Epithelial cell of proximal tubule (primary cell): ENCODE results near the gene CACNA1S. TPM values are rescaled to one million over a fixed set of nuclear protein-coding genes. Genes with fewer than 3 reads are reported as not detected.

Experiments used
- DNase-seq: peaks from one replicate; pipeline ENCODE4 v3.0.0-alpha.2; 2011; ENCODE audit warnings: low read depth
- H3K4me3 ChIP-seq: 2 replicates; pipeline ENCODE4 v1.5.1; 2011; ENCODE audit warnings: low read depth, mild to moderate bottlenecking, low read length
- total RNA-seq: library from RNA; depleted of rRNA; stranded (reverse); fragments of >200 nt; gene quantifications from 2 replicates; pipeline ENCODE4 v1.2.3, GENCODE V29; 2015
- TF ChIP-seq, protein P1 (sequence below): conservative IDR thresholded peaks from 2 replicates; pipeline ENCODE4 v1.5.1; 2012; ENCODE audit warnings: low read depth, mild to moderate bottlenecking, low read length

CACNA1S gene
- total RNA-seq, 1 donor from 2014 or later: not detected

DNA sequence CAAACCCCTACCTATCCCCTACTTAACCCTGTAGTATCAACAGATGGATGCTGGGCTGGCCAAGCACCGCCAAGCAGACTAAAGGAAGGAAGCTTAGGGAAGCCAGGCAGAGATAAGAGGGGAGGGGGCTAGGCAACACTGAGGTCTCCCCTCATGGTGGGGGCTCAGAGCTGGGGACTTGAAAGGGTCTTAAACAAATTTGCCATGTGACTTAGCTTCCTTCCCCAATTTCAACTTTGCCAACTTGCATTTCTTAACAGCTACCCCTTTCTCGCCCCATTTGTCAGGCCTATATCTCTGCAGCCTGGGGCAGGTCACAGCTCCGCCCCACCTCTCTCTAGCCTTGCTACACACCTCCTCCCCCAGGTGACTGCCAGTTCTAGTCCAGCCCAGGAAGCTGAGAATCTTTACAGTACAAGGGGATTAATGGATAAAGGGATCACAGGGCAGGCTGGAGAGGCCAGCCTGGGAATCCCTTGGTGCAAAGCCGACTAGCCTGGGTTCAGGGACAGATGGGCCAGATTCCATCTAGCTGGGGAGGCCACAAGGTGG is 92.1 kb downstream of the CACNA1S start:
- TF ChIP-seq, protein P1, sequence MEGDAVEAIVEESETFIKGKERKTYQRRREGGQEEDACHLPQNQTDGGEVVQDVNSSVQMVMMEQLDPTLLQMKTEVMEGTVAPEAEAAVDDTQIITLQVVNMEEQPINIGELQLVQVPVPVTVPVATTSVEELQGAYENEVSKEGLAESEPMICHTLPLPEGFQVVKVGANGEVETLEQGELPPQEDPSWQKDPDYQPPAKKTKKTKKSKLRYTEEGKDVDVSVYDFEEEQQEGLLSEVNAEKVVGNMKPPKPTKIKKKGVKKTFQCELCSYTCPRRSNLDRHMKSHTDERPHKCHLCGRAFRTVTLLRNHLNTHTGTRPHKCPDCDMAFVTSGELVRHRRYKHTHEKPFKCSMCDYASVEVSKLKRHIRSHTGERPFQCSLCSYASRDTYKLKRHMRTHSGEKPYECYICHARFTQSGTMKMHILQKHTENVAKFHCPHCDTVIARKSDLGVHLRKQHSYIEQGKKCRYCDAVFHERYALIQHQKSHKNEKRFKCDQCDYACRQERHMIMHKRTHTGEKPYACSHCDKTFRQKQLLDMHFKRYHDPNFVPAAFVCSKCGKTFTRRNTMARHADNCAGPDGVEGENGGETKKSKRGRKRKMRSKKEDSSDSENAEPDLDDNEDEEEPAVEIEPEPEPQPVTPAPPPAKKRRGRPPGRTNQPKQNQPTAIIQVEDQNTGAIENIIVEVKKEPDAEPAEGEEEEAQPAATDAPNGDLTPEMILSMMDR: no peak
- no peak for DNase-seq
- H3K4me3 ChIP-seq: no peak overlapping the region

DNA sequence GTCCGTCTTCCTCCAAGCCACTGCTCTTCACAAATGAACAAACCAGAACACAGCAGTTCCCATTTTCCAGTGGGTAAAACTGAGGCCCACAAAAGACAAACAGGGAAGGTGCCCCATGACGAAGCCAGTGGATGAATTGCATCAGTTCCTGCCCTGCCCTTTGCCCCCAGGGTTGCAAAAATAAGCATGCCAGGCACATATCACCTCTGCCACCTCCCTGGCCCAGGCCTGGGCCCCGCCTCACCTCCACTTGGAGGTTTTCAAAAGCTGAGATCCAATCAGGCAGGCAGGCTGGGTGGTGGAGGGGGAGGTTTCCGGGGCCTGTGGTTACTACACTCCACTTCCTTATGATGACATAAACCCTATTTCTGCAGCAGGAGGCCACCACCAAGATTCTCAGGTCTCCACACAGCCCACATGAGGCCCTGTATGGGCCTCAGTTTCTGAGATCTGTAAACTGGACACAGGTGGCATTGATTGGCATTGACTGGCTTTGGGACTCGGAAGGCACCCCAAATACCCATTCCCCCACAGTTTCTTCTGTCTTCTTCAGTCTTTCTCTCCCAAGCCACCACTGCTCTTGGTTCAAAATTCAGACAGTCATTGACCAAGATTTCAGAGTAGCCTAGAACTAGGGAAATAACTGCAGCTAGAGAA is 92.8 kb downstream of the CACNA1S start:
- no peak for DNase-seq
- no peak overlapping the region for H3K4me3 ChIP-seq
- TF ChIP-seq, protein P1: no peak

DNA sequence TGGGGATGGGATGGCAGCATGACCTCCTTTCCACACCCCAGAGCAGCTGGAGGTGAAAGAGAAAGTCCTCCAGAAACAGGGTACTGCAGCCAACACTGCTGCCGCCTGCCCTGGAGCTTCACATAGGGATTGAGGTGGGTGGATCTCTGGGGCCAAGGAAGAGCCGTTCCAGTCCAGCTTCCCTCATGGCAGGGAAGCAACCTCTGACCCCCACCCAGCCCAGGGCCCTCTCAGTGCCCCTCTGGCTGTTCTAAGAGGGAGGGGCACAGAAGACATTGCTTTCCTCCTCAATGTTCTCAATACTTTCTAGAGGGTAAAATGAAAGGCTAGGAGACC is 94.4 kb downstream of the CACNA1S start:
- TF ChIP-seq, protein P1: no peak
- no peak for DNase-seq
- no peak overlapping the region for H3K4me3 ChIP-seq

DNA sequence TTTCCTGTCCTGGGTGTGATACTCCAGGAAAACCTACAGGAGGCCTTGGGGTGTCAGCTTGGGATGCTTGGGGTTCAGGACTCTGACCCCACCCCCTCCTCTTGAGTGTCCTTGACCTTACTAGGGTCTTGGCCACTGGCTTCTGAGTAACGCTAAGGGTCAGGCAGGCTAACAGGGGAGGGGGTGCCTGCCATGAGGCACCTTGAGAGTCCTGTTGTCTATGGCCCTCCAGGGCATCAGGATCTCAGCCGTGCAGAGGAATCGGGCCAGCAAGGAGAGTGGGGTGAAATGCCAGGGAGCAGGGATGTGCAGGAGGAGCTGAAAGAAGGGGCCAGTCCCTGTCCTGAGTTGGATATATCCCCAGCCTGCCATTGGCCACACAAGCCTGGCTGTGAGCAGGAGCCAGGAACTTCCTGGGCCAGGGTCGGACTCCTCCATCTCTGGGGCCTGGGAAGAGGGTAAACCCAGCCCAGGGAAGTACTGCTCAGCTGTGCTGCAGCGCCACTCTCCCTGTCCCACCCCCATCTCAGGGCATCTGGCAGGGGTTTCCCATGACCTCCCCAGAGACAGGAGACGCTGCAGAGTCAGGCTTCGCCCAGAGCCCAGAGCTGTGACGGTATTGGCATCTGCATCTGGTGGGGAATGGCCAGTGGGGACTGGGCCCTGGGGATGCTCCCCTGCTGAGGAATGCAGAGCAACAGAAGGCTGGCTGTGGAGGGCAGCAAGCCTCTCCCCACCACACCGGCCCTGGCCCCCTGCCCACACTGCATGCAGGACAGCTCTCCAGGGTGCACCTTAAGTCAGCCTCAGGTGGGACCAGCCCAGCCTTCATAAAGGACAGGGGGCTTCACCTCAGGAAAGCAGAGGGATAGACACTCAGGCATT is 95.0 kb downstream of the CACNA1S start:
- H3K4me3 ChIP-seq: no peak overlapping the region
- no peak for DNase-seq
- TF ChIP-seq, protein P1: no peak

DNA sequence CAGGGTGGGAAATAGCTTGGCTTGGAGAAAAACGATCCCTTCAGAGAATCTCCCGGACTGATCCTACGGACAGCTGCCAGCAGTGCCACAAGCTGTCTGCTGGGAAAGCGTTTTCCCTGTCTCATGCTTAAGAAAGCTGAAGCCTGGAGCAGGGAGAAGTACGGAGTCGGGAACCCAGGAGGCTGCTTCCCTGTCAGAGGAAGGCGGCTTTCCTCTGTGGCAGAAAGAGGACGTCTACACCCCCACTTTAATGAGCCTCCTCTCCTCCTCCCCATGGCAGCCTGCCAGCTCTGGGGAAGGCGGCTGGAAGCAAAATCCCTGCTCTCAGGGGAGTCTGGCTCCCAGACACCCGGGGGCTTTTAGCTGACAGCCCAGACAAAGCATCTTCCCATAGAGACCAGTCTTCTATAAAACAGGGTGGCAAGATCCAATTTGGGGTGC is 96.0 kb downstream of the CACNA1S start:
- TF ChIP-seq, protein P1: no peak
- DNase-seq: no peak
- no peak overlapping the region for H3K4me3 ChIP-seq

DNA sequence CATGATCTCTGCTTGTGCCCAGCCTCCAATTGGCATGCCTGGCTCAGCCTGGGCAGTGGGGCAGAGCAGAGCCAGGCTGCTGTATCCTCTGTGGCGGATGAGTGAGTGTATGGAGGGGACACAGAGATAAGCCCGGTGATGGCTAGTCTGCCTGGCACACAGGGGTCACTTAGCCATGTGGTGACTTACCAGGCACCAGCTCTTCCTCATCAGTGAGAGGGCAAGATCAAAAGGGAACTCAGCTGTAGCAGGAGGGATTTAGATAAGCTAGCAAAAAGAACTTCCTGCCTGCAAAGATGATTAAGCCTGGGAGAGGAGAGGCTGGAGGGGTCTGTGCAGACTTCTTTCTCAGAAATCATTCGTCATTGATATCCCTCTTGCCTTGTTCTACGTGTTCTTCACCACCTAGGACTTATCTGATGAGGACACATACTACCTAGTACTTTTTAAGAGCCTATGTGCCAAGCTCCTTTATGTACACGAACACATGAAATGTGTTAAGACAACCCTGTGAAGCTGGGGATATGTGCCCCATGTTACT is 96.6 kb downstream of the CACNA1S start:
- DNase-seq: no peak
- TF ChIP-seq, protein P1: no peak
- H3K4me3 ChIP-seq: no peak overlapping the region
